IPS-18c (cell line): ENCODE measurements around the gene NCOA1.
"Not testable (repeated sequence)": the region's sequence is repeated elsewhere in the genome, so short reads cannot be mapped to it uniquely, and the experiment has no call there.

Experiments
- H3K4me3 ChIP-seq: 2 replicates; pipeline ENCODE4 v1.7.0; 2013; ENCODE audit warnings: low read depth, mild to moderate bottlenecking, low read length, moderate library complexity; ENCODE audit not compliant: insufficient read depth
- H3K9me3 ChIP-seq: one replicate; pipeline ENCODE4 v1.6.1; 2013; ENCODE audit warnings: mild to moderate bottlenecking, low read length, moderate library complexity; ENCODE audit not compliant: control insufficient read depth, insufficient read depth

NCOA1 gene

GRCh38 chr2:24513281-24514071 lies 22.4 kb downstream of the NCOA1 start:
- H3K4me3 ChIP-seq: no peak overlapping the region
- no peaks in the 10 kb centered on the region for H3K9me3 ChIP-seq

GRCh38 chr2:24514820-24515219 lies 23.8 kb downstream of the NCOA1 start:
- Histone ChIP-seq H3K9me3 (no peaks in the 10 kb centered on the region), H3K4me3 (no peak overlapping the region)

- Histone ChIP-seq H3K9me3 (no peaks in the 10 kb centered on the region), H3K4me3 (no peak overlapping the region)
Measured at GRCh38 chr2:24515335-24515734, 24.3 kb downstream of the NCOA1 start.

GRCh38 chr2:24515831-24516230 lies 24.8 kb downstream of the NCOA1 start:
- Histone ChIP-seq H3K9me3 (no peaks in the 10 kb centered on the region), H3K4me3 (no peak overlapping the region)

- H3K9me3 ChIP-seq: no peaks in the 10 kb centered on the region
- no peak overlapping the region for H3K4me3 ChIP-seq
Measured at GRCh38 chr2:24517247-24517646, 26.2 kb downstream of the NCOA1 start.

- H3K9me3 ChIP-seq: no peaks in the 10 kb centered on the region
- H3K4me3 ChIP-seq: no peak overlapping the region
Measured at GRCh38 chr2:24520175-24520574, 29.1 kb downstream of the NCOA1 start.

GRCh38 chr2:24521162-24521857 lies 30.3 kb downstream of the NCOA1 start:
- H3K9me3 ChIP-seq: no peaks in the 10 kb centered on the region
- H3K4me3 ChIP-seq: no peak overlapping the region

- no peaks in the 10 kb centered on the region for H3K9me3 ChIP-seq
- no peak overlapping the region for H3K4me3 ChIP-seq
Measured at GRCh38 chr2:24521975-24522639, 31.1 kb downstream of the NCOA1 start.

- no peak overlapping the region for H3K4me3 ChIP-seq
- no peaks in the 10 kb centered on the region for H3K9me3 ChIP-seq
Measured at GRCh38 chr2:24527536-24527935, 36.5 kb downstream of the NCOA1 start.

GRCh38 chr2:24530796-24531195 lies 39.7 kb downstream of the NCOA1 start:
- no peaks in the 10 kb centered on the region for H3K9me3 ChIP-seq
- H3K4me3 ChIP-seq: no peak overlapping the region

- H3K9me3 ChIP-seq: not testable (repeated sequence)
Measured at GRCh38 chr2:24531610-24532009, 40.6 kb downstream of the NCOA1 start.

GRCh38 chr2:24532057-24532456 lies 41.0 kb downstream of the NCOA1 start:
- H3K4me3 ChIP-seq, H3K9me3 ChIP-seq: not testable (repeated sequence)

More at GRCh38 chr2:24531610-24532009, 40.6 kb downstream of the NCOA1 start:
- not testable (repeated sequence) for H3K4me3 ChIP-seq

GRCh38 chr2:24533574-24533973 lies 42.5 kb downstream of the NCOA1 start:
- H3K4me3 ChIP-seq, H3K9me3 ChIP-seq: not testable (repeated sequence)

- Histone ChIP-seq H3K4me3 (no peak overlapping the region), H3K9me3 (no peaks in the 10 kb centered on the region)
Measured at GRCh38 chr2:24538720-24539119, 47.7 kb downstream of the NCOA1 start.

- no peaks in the 10 kb centered on the region for H3K9me3 ChIP-seq
- no peak overlapping the region for H3K4me3 ChIP-seq
Measured at GRCh38 chr2:24539258-24539657, 48.2 kb downstream of the NCOA1 start.

GRCh38 chr2:24540011-24540477 lies 49.0 kb downstream of the NCOA1 start:
- no peak overlapping the region for H3K4me3 ChIP-seq
- no peaks in the 10 kb centered on the region for H3K9me3 ChIP-seq

- H3K9me3 ChIP-seq: no peaks in the 10 kb centered on the region
- no peak overlapping the region for H3K4me3 ChIP-seq
Measured at GRCh38 chr2:24541621-24542020, 50.6 kb downstream of the NCOA1 start.
